Natural killer cell (primary cell): ENCODE data around the gene CCDC40. TPM values are rescaled to one million over a fixed set of nuclear protein-coding genes. Genes with fewer than 3 reads are reported as not detected.

Experiments used
- ATAC-seq, 3 donors: fragments of 150-1000 bp in 2 of 3; fragments of 200-7000 bp in 1 of 3; cut with Tn5 transposase; 1 replicate in 1 of 3; 2 replicates in 2 of 3; pipeline ENCODE4 v1.10.0; 2021; ENCODE audit warnings: mild to moderate bottlenecking in 2 of 3, moderate library complexity in 2 of 3
- DNase-seq, 2 donors: peaks; one replicate each; pipeline versions ENCODE4 v3.0.0 to v3.0.0-alpha.2; 2013 to 2021; ENCODE audit warnings: mixed read lengths in 1 of 2
- H3K27ac ChIP-seq: one replicate; pipeline ENCODE4 v1.5.1; 2013; ENCODE audit warnings: mild to moderate bottlenecking, low read length
- H3K27me3 ChIP-seq: one replicate; pipeline ENCODE4 v1.6.1; 2013; ENCODE audit warnings: low read length; ENCODE audit not compliant: control insufficient read depth, insufficient read depth
- H3K36me3 ChIP-seq: one replicate; pipeline ENCODE4 v1.6.1; 2013; ENCODE audit warnings: low read length; ENCODE audit not compliant: control insufficient read depth, insufficient read depth
- H3K4me1 ChIP-seq: one replicate; pipeline ENCODE4 v1.6.1; 2013; ENCODE audit warnings: low read length; ENCODE audit not compliant: control insufficient read depth, insufficient read depth
- H3K4me3 ChIP-seq: one replicate; pipeline ENCODE4 v1.5.1; 2013; ENCODE audit warnings: low read length
- H3K9me3 ChIP-seq: one replicate; pipeline ENCODE4 v1.6.1; 2013; ENCODE audit warnings: low read length; ENCODE audit not compliant: control insufficient read depth, insufficient read depth
- H3K27ac Mint-ChIP-seq, 2 donors: one replicate each; pipeline ENCODE4 v1.8.0; 2022; ENCODE audit warnings: mild to moderate bottlenecking in 2 of 2, mixed read lengths in 2 of 2, moderate library complexity in 1 of 2
- H3K27me3 Mint-ChIP-seq, 2 donors: one replicate each; pipeline ENCODE4 v1.8.0; 2022; ENCODE audit warnings: low read depth in 2 of 2, mixed read lengths in 2 of 2
- H3K36me3 Mint-ChIP-seq: one replicate; pipeline ENCODE4 v1.8.0; 2022; ENCODE audit warnings: mixed read lengths
- H3K4me1 Mint-ChIP-seq, 2 donors: one replicate each; pipeline ENCODE4 v1.8.0; 2022; ENCODE audit warnings: mixed read lengths in 2 of 2
- H3K4me3 Mint-ChIP-seq: one replicate; pipeline ENCODE4 v1.8.0; 2022; ENCODE audit warnings: mild to moderate bottlenecking, moderate library complexity, mixed read lengths
- H3K9me3 Mint-ChIP-seq, 2 donors: one replicate each; pipeline ENCODE4 v1.8.0; 2022; ENCODE audit warnings: mixed read lengths in 2 of 2
- CTCF ChIP-seq: fragments of 200-600 bp; IDR thresholded peaks from one replicate; pipeline ENCODE4 v1.8.0; 2022; ENCODE audit warnings: antibody characterized with exemption
- WGBS: methylation state at CpG from one replicate; pipeline ENCODE4 v1.1.7; 2013; ENCODE audit warnings: missing lambda C conversion rate; ENCODE audit not compliant: insufficient coverage; 5-methylcytosine and 5-hydroxymethylcytosine counted together
- intact Hi-C: fragments of 100-400 bp; cut with micrococcal nuclease; formaldehyde crosslinking; loops from one replicate; pipeline ENCODE4 v1.14.2; 2022
- total RNA-seq, 4 donors: library from RNA; stranded (reverse); fragments of 120-200 nt in 1 of 4; gene quantifications; one replicate each; pipeline versions ENCODE4 v1.2.3 to v1.2.4, GENCODE V29; 2013 to 2022

Gene CCDC40
- total RNA-seq, 3 donors from 2014 or later (not counting 1 experiment from before 2014, with no cell fraction given), result 0.95 to 2.4 (median 1.5) TPM

DNA sequence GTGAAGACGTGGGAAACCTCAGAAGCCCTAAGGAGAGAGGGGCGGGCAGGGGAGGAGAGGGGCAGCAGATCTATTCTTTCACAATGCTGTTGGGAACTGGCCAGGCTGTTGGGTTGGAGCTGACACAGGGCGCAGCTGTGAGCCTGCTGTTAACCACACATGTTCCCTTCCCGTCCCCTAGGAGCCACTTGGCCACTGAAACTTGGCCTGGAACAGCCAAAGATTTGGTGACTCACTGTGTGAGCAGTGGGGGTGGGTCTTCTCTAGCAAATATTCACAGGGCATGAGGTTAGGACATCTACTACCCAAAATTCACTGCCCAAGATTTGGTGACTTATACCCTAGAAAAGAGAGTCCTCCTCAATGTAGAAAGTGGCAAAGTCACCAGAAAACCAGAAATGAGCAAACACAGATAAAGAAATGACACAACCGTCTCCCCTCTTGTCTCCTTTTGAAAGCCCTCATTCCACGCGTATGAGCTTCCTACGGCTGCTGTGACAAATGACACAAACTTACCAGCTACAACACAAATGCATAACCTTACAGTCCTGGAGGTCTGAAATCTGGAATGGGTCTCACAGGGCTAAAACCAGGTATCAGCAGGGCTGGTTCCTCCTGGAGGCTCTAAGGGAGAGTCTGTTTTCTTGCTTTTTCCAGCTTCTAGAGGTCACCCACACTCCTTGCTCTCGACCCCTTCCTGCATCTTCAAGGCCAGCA is 7.0 kb upstream of the CCDC40 start:
- Mint-ChIP-seq H3K4me1 (no peaks in the 10 kb centered on the region), H3K36me3 (no peaks in the 10 kb centered on the region), H3K27me3 (peaks cover 3 to 4% of the 10 kb centered on the region in 2 donors), H3K27ac (no peak overlapping the region), H3K9me3 (no peaks in the 10 kb centered on the region), H3K4me3 (no peak overlapping the region)
- intact Hi-C loops, result no loop called here
- 54% methylated on average over 9 of the region's 9 CpGs for WGBS
- TF ChIP-seq CTCF, result no peak
- no peak for DNase-seq
- ATAC-seq, result no peak
- Histone ChIP-seq H3K4me3 (no peak overlapping the region), H3K36me3 (no peaks in the 10 kb centered on the region), H3K27me3 (no peaks in the 10 kb centered on the region), H3K4me1 (no peaks in the 10 kb centered on the region), H3K27ac (no peak overlapping the region), H3K9me3 (no peaks in the 10 kb centered on the region)

GRCh38 chr17:80030730-80031410 is 5.6 kb upstream of the CCDC40 start:
- Mint-ChIP-seq H3K27ac (no peak overlapping the region), H3K9me3 (no peaks in the 10 kb centered on the region), H3K36me3 (no peaks in the 10 kb centered on the region), H3K27me3 (peaks cover 8 to 14% of the 10 kb centered on the region in 2 donors), H3K4me3 (no peak overlapping the region), H3K4me1 (peaks cover 5% of the 10 kb centered on the region in 2 donors)
- no peak for TF ChIP-seq CTCF
- Histone ChIP-seq H3K36me3 (no peaks in the 10 kb centered on the region), H3K27me3 (peaks cover 5% of the 10 kb centered on the region), H3K27ac (no peak overlapping the region), H3K4me3 (no peak overlapping the region), H3K4me1 (peaks cover 8% of the 10 kb centered on the region), H3K9me3 (no peaks in the 10 kb centered on the region)
- intact Hi-C loops, result no loop called here
- no peak for ATAC-seq
- WGBS, result 93% methylated on average over 25 of the region's 25 CpGs
- no peak for DNase-seq

DNA sequence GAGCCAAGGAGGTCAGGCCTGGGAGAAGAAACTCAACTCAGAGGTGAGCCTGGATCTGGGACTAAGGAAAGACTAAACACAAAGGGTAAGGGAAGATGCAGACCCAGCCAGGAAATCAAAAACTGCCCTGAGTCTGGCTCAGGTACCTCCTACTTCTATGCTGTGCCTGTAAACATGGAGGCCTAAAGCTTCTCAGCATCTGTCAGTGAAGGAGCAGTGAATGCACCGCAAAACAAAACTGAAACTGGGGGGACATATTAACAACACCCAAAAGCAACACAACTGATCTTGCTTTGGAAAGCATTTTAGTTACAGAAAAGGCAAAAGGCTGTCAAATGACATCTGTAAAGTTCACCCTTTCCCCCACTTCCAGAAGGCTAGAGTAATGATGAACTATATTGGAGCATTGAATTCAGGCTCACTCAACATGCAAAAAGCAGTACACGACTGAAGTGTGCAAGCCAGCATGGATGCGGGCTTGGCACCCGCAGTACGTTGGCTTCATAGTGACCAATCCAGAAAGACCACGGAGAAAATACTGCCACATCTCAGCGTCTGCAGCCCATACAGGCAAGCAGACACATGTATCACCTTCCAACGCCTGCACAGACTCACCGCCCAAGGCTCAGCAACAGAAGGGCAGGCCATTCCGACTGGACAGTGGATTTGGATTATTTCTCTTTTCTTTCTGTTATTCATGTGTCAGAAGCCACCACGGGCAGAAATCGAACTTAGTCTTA is 4.6 kb upstream of the CCDC40 start:
- Mint-ChIP-seq H3K9me3 (no peaks in the 10 kb centered on the region), H3K27me3 (peaks cover 10 to 14% of the 10 kb centered on the region in 2 donors), H3K36me3 (no peaks in the 10 kb centered on the region), H3K4me3 (no peak overlapping the region), H3K27ac (no peak overlapping the region), H3K4me1 (peaks cover 8 to 14% of the 10 kb centered on the region in 2 donors)
- Histone ChIP-seq H3K27me3 (peaks cover 6% of the 10 kb centered on the region), H3K9me3 (no peaks in the 10 kb centered on the region), H3K4me1 (peaks cover 16% of the 10 kb centered on the region), H3K36me3 (no peaks in the 10 kb centered on the region), H3K27ac (no peak overlapping the region), H3K4me3 (no peak overlapping the region)
- WGBS, result 94% methylated on average over 12 of the region's 12 CpGs
- intact Hi-C loops, result no loop called here
- TF ChIP-seq CTCF, result no peak
- no peak for DNase-seq
- ATAC-seq, result no peak
